ENCODE measurements around the gene TRIM24.

- TF ChIP-seq CTCF (IDR thresholded peaks at IDR 0.05) (no peak), EZH2 (IDR thresholded peaks at IDR 0.05) (no peak)
These were observed 55.0 kb downstream of the TRIM24 start for GRCh38 chr7:138515001-138515528.

Data from neural progenitor cell (in vitro differentiated cells).